GM13977 (cell line): ENCODE data around the gene PDCD11.

ENCODE experiments used
- DNase-seq: peaks from one replicate; pipeline ENCODE4 v3.0.0; 2012; ENCODE audit warnings: low spot score
- in situ Hi-C: fragments of 300-500 bp; cut with MboI; formaldehyde crosslinking; loops from one replicate; pipeline ENCODE4 v1.12.0; 2022; ENCODE audit warnings: low sequenced_read_pairs, low pct_unique_long_range_greater_than_20kb, mixed read lengths, inconsistent platforms; ENCODE audit not compliant: unreplicated experiment
- TF ChIP-seq, protein P1 (sequence below): IDR thresholded peaks from 2 replicates; pipeline ENCODE4 v1.5.1; 2012; ENCODE audit warnings: mild to moderate bottlenecking, control low read depth; ENCODE audit not compliant: insufficient read depth; ENCODE audit errors: extremely low read depth, missing control alignments

PDCD11 gene

DNA sequence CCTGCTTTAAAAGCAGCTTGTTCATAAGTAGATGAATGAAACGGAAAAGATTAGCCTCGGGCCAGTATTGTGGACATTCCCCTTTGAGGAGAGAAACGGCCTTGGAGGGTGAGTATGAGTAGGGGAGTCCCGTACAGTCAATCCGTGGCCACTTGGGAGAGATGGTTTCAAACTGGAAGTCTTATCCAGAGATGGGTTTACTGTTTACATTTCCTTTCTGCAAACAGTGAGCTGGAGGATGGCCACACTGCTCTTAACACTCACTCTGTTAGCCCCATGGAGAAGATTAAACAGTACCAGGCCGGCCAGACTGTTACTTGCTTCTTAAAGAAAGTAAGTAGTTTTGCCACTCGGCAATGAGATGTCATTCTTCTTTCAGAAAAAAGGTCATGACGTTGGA lies 35.5 kb downstream of the PDCD11 start:
- no peak for DNase-seq
- in situ Hi-C loops: no loop called here
- TF ChIP-seq, protein P1, sequence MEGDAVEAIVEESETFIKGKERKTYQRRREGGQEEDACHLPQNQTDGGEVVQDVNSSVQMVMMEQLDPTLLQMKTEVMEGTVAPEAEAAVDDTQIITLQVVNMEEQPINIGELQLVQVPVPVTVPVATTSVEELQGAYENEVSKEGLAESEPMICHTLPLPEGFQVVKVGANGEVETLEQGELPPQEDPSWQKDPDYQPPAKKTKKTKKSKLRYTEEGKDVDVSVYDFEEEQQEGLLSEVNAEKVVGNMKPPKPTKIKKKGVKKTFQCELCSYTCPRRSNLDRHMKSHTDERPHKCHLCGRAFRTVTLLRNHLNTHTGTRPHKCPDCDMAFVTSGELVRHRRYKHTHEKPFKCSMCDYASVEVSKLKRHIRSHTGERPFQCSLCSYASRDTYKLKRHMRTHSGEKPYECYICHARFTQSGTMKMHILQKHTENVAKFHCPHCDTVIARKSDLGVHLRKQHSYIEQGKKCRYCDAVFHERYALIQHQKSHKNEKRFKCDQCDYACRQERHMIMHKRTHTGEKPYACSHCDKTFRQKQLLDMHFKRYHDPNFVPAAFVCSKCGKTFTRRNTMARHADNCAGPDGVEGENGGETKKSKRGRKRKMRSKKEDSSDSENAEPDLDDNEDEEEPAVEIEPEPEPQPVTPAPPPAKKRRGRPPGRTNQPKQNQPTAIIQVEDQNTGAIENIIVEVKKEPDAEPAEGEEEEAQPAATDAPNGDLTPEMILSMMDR: no peak

DNA sequence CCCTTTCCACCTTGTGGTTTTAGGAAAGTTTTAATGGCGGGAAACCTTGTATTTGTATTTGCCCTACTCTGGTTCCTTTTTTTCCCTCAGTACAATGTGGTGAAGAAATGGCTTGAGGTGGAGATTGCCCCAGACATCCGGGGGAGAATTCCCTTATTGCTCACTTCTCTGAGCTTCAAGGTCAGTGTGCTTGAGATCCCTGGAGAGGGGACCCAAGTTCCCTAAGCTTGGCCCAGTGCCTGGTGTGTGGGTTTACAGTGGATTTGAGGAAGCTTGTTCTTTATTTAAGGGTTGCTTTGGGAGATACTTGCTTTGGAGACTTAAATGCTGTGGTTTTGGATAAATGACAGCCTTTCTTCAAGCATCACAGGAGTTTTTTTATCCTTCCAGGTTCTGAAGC lies 37.4 kb downstream of the PDCD11 start:
- TF ChIP-seq, protein P1: no peak
- no peak for DNase-seq
- in situ Hi-C loops: no loop called here

DNA sequence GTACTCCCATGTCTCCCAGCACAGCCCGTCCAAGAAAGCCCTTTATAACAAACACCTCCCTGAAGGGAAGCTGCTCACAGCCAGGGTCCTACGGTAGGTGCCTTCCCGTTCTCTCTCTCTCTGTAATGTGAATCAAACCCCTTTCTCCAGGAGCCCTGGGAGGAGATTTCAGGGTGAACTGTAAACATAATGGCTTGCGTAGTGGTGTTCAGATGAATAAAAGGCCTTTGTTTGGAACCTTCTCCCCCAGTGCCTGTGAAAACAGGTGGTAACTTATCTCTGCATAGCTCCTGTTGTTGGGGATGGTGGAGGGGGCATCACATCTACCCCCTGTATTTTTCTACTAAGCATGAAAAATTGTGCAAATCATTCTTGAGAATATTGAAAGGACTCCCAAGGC lies 43.4 kb downstream of the PDCD11 start:
- in situ Hi-C loops: no loop called here
- TF ChIP-seq, protein P1: no peak
- no peak for DNase-seq

DNA sequence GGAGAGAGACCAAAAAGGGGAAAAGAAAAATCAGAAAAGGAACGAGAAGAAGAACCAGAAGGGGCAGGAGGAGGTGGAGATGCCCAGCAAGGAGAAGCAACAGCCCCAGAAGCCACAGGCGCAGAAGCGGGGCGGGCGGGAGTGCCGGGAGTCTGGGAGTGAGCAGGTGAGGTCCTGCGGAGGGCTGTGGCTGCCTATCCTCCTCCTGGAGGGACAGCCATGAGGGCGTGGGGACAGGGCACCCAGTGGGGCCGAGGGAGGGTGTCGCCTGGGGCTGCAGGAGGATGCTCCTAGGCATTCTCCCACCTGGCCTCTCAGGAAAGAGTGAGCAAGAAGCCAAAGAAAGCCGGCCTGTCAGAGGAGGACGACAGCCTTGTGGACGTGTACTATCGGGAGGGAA lies 44.0 kb downstream of the PDCD11 start:
- DNase-seq: no peak
- in situ Hi-C loops: no loop called here
- TF ChIP-seq, protein P1: no peak

DNA sequence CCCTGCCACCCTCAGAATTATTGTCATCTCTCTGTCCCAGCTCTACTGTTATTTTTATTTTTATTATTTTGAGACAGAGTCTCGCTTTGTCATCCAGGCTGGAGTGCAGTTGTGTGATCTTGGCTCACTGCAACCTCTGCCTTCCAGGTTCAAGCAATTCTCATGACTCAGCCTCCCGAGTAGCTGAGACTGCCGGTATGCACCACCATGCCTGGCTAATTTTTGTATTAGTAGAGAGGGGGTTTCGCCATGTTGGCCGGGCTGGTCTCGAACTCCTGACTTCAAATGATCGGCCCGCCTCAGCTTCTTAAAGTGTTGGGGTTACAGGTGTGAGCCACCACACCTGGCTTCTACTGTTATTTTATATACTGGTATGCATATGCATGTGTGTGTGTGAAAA lies 44.8 kb downstream of the PDCD11 start:
- no peak for DNase-seq
- TF ChIP-seq, protein P1: no peak
- in situ Hi-C loops: no loop called here

DNA sequence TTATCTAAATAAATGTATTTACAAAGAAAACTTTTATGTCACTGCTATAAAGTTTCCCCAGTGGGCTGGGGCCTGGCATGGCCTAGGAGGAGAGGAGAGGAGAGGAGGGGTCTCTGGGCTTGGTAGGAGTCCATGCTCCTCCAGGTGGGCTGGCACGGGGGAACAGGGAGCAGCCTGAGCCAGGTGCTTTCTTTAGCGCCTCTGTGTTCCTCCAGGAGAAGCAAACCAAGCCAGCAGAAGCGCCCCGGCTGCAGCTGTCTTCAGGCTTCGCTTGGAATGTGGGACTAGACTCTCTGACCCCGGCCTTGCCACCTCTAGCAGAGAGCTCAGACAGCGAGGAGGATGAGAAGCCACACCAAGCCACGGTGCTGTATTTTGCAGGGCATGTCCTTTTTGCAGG lies 45.2 kb downstream of the PDCD11 start:
- TF ChIP-seq, protein P1: no peak
- in situ Hi-C loops: no loop called here

DNA sequence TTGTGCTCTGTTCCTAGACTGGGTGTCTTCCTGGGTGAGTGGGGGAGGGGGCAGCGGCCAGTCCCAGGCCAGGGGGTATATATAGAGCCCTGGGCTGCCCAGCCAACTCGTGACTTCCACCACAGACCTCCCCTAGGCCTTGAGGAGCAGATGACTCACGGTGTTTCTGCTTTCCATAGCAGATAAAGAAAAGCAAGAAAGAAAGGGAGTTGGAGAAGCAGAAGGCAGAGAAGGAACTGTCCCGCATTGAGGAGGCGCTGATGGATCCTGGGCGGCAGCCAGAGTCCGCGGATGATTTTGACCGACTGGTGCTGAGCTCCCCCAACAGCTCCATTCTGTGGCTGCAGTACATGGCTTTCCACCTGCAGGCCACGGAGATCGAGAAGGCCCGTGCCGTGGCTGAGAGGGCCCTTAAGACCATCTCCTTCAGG lies 45.6 kb downstream of the PDCD11 start:
- TF ChIP-seq, protein P1: no peak
- in situ Hi-C loops: no loop called here
- DNase-seq: no peak

More for the DNA sequence above, 45.2 kb downstream of the PDCD11 start:
- no peak for DNase-seq
